ENCODE results near the gene ARHGEF7.

Gene ARHGEF7

DNA sequence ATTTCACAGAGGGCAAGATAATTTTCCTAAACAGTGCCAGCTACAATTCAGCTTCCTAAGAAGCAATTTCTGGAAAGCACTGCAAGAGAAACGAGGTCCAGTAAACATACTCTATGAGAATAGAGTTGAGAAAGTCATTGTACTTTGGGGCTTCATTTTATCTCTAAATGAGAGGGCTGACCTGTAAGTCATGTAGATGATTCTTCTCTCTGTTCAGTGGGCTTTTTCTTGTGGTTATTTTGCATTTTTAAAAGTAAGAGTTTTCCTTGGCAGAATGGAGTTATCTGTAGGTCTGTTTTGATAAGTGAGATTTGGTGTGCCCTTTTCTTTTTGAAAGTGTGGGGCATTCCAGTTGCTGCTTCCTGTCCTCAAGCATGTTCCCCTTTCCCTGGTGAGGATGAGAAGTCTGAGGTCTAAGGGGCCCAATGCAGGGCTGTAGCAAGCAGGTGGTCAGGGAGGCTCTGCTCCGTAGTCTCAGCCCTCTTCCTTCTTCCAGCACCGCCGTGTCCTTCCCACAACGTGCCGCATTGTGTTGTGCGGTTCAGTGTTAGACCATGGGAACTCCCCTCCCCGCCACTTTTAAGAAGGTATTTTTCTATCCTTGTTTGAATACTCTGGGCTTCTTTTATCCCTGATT is 86.3 kb downstream of the ARHGEF7 start:
- no peak for DNase-seq (ENCODE audit: low spot score)

- DNase-seq (ENCODE audit: low spot score) = peak; percentile 38
These were observed 87.1 kb downstream of the ARHGEF7 start for GRCh38 chr13:111202156-111202621.

GRCh38 chr13:111202745-111203144 is 87.6 kb downstream of the ARHGEF7 start:
- peak; percentile 64 for DNase-seq (ENCODE audit: low spot score)

GRCh38 chr13:111203736-111204389 is 88.8 kb downstream of the ARHGEF7 start:
- peak; percentile 58 for DNase-seq (ENCODE audit: low spot score)

- DNase-seq (ENCODE audit: low spot score) = no peak
These were observed 89.5 kb downstream of the ARHGEF7 start for GRCh38 chr13:111204438-111205177.

DNA sequence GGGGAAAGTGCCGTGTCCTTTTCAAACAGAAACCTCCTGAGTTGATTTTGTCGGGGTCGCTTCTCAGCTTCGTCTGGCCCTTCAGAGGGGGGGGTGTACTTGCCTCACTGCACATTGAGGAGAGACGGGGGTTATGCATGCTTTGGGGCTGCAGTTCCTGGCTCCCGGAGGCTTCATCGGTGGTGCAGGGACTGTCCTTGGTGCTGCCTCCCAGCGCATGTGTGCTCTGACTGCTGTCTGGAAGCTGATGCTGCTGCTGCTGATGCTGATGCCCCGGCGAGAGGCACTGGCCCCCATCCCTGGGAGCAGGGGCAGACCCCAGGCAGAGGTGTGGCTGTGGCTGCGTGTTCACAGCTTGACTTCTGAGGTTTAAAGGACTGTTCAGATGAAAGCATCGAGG is 91.0 kb downstream of the ARHGEF7 start:
- no peak for DNase-seq (ENCODE audit: low spot score)

DNA sequence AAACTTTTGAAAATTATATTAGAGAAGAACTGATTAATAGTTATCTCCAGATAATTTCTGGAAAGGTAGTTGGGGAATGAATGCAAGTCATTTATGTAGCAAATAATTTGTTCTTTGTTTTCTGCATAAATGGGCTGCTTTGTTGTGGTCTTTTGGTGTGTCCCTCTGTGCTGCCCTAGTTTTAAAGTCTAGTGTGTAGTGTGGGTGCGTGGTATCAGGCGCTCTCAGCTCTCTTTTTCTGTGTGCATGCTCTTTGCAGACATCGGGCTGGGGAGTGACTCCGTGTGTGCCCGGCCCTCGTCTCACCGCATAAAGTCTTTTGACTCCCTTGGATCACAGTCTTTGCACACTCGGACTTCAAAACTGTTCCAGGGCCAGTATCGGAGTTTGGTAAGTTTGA is 94.5 kb downstream of the ARHGEF7 start:
- DNase-seq (ENCODE audit: low spot score) = no peak

- no peak for DNase-seq (ENCODE audit: low spot score)
These were observed 95.0 kb downstream of the ARHGEF7 start for GRCh38 chr13:111210091-111210490.

GRCh38 chr13:111210544-111211469 is 95.7 kb downstream of the ARHGEF7 start:
- no peak for DNase-seq (ENCODE audit: low spot score)

DNA sequence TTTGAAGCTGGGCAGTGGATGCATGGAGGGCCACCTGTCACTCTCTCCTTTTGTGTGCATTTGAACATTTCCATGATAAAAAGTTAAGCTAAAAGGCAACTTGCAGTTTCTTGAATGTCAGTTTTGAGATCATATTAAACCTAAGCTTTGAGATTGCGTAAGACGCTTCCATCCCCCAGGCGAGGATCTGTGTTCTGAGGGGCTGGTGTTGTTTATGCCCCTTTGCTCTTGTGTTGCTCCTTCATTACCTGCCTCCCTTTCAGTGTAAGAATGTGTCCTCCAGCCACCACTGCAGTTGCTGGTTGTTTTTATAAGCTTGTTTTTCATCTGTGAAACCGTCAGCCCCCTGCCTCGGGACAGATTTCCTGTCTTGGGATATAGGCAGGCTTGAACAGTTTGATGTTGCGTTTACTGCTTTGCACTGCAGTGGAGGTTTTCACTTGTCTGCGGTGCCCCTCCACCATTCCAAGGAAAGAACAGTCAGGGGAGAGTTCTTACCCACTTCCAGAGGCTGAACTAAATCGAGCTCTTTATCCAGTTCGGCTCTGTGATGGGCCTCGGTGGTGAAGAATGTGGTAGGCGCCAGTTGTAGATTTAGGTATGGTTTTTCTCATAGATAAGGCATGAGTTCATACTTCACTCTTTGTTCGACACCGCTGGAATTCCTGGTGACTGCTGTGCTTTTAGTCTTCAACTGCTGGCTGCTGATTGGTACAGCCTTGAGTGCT is 96.8 kb downstream of the ARHGEF7 start:
- no peak for DNase-seq (ENCODE audit: low spot score)

DNA sequence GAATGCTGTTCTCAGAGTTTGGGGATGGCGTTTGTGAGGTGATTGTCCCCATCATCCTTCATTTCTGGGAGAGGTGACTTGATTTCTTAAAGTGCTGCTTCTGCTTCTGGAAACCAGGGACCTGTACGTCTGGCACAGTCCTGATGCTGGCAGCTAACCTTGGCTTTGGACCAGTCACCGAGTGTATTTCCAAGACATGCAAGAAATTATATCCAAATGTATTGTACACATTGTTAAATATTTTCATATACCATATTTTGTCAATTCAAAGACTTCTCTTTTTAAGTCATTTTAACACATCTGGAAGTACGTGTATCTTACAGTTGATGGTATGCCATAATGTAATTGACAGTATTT is 97.4 kb downstream of the ARHGEF7 start:
- DNase-seq (ENCODE audit: low spot score) = no peak

DNA sequence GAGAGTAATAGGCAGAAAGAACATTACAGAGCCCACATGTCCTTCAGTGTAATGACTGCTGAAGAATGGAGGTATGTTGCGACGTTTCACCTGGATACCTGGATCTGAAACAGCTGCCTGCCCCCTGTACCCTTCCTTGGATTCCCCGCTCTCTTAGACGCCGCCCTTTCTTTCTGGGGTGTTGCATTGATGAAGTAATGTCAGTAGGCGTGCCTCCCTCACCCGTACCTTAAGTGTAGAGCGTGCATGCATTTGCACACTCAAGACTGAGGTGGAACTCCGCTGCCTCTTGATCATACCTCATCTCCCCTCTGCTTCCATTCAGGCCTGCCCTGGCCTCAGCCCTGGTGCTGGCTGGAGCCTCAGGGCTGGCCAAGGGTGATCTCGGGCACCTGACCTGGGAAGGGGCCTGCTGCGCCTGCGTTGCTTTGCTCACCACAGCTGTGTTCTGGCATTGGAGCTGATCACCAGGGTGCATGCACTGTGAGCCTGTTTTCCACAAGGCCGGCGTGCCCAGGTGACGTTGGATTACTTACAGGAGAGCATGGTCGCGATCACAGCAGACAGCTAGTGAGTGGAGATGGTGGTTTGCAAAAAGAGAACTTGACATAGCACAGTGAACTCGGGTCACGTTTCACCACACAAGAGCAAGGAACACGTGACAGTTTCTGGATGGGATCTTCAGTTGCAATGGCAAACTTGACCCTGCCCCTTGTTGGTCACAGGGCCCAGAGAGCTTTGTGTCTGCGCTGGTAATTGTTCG is 99.0 kb downstream of the ARHGEF7 start:
- DNase-seq (ENCODE audit: low spot score) = peak; percentile 23

GRCh38 chr13:111215081-111216047 is 100.3 kb downstream of the ARHGEF7 start:
- DNase-seq (ENCODE audit: low spot score) = no peak

GRCh38 chr13:111216166-111216960 is 101.3 kb downstream of the ARHGEF7 start:
- peak; percentile 29 for DNase-seq (ENCODE audit: low spot score)

DNA sequence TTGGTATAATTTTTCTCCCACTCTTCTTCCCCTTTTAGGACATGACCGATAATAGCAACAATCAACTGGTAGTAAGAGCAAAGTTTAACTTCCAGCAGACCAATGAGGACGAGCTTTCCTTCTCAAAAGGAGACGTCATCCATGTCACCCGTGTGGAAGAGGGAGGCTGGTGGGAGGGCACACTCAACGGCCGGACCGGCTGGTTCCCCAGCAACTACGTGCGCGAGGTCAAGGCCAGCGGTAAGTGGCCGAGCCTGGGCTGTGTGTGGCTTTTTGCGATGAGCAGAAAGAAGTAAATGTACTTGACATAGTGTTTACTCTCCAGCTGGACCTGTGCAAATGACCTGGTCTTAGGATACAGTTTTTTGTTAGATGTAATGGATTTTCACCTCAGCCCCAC is 102.5 kb downstream of the ARHGEF7 start:
- no peak for DNase-seq (ENCODE audit: low spot score)

GRCh38 chr13:111219280-111219679 is 104.2 kb downstream of the ARHGEF7 start:
- DNase-seq (ENCODE audit: low spot score) = no peak

DNA sequence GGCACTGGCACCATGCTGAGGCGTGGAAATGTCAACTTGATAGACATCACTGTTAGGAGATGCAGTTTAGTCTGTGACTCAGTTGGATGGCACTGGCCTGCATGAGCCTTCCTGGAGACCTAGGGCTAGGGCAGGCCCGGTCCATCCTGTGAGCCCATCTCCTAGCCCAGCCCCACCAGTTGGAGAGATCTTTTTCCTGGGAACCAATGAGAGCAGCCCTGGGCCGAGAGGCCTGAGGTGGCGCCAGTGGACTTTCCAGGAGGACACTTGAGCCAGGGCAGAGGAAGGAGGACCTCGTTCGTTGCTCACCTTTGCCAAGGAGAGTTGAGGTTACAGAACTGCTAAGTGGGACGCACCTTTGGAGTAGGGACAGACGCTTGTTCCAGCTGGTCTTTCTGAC is 104.8 kb downstream of the ARHGEF7 start:
- DNase-seq (ENCODE audit: low spot score) = no peak

DNA sequence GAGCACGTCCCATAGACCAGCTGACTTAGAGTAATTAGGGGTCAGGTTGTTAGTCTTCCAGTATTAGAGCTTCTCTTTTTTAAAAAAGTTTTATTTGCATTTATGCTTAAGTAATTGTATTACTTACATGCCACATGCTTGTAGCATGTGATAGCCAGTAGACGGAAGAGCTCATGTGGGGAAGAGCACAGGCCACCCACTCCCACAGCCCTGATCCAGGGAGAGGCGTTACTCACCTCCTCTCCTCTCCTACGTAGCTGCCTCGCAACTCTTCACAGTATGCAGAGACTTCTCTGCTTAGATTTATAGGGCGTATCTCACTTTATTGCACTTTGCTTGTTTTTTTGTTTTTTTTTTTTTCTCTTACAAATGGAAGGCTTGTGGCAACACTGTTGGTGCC is 110.1 kb downstream of the ARHGEF7 start:
- no peak for DNase-seq (ENCODE audit: low spot score)
